ENCODE measurements around the gene SLC4A3.
"Not testable (repeated sequence)": the region's sequence is repeated elsewhere in the genome, so short reads cannot be mapped to it uniquely, and the experiment has no call there.

Gene SLC4A3

GRCh38 chr2:219676586-219676985 is 49.2 kb downstream of the SLC4A3 start:
- Histone ChIP-seq H3K27me3 (ENCODE audit: insufficient read depth, insufficient read length) (no peaks in the 10 kb centered on the region), H3K9ac (ENCODE audit: insufficient read length, low read depth) (no peak overlapping the region), H3K9me3 (ENCODE audit: insufficient read depth, low read length) (peaks cover 10% of the 10 kb centered on the region; the same call in 1 of the 2 replicates), H3K36me3 (ENCODE audit: insufficient read depth, insufficient read length, low read length) (no peaks in the 10 kb centered on the region), H3K4me1 (ENCODE audit: insufficient read depth, insufficient read length) (peaks cover 2% of the 10 kb centered on the region), H3K4me3 (ENCODE audit: insufficient read length, low read depth) (no peak overlapping the region)
- DNase-seq (ENCODE audit: low read depth, low spot score): no peak
- TF ChIP-seq ZNF274 (IDR thresholded peaks at IDR 0.05; ENCODE audit: low read depth, low read length) (no peak), SUZ12 (IDR thresholded peaks at IDR 0.05; ENCODE audit: extremely low read depth, insufficient read depth, insufficient read length) (no peak), YY1 (IDR thresholded peaks at IDR 0.05; ENCODE audit: insufficient read depth, insufficient read length) (no peak)

- DNase-seq (ENCODE audit: low read depth, low spot score): no peak
- Histone ChIP-seq H3K9ac (ENCODE audit: insufficient read length, low read depth) (no peak overlapping the region), H3K4me1 (ENCODE audit: insufficient read depth, insufficient read length) (no peaks in the 10 kb centered on the region), H3K36me3 (ENCODE audit: insufficient read depth, insufficient read length, low read length) (no peaks in the 10 kb centered on the region), H3K27me3 (ENCODE audit: insufficient read depth, insufficient read length) (no peaks in the 10 kb centered on the region), H3K4me3 (ENCODE audit: insufficient read length, low read depth) (no peak overlapping the region), H3K9me3 (ENCODE audit: insufficient read depth, low read length) (peaks cover 19% of the 10 kb centered on the region)
- TF ChIP-seq SUZ12 (IDR thresholded peaks at IDR 0.05; ENCODE audit: extremely low read depth, insufficient read depth, insufficient read length) (no peak), ZNF274 (IDR thresholded peaks at IDR 0.05; ENCODE audit: low read depth, low read length) (no peak), YY1 (IDR thresholded peaks at IDR 0.05; ENCODE audit: insufficient read depth, insufficient read length) (no peak)
Measured at GRCh38 chr2:219679041-219679440, 51.6 kb downstream of the SLC4A3 start.

GRCh38 chr2:219679571-219679970 is 52.1 kb downstream of the SLC4A3 start:
- DNase-seq (ENCODE audit: low read depth, low spot score): no peak
- no peaks in the 10 kb centered on the region for H3K4me1 ChIP-seq (ENCODE audit: insufficient read depth, insufficient read length)
- no peaks in the 10 kb centered on the region for H3K27me3 ChIP-seq (ENCODE audit: insufficient read depth, insufficient read length)
- H3K9me3 ChIP-seq (ENCODE audit: insufficient read depth, low read length): peaks cover 19% of the 10 kb centered on the region
- no peaks in the 10 kb centered on the region for H3K36me3 ChIP-seq (ENCODE audit: insufficient read depth, insufficient read length, low read length)
- no peak overlapping the region for H3K4me3 ChIP-seq (ENCODE audit: insufficient read length, low read depth)
- H3K9ac ChIP-seq (ENCODE audit: insufficient read length, low read depth): no peak overlapping the region
- no peak for TF ChIP-seq SUZ12 (IDR thresholded peaks at IDR 0.05; ENCODE audit: extremely low read depth, insufficient read depth, insufficient read length)
- TF ChIP-seq ZNF274 (IDR thresholded peaks at IDR 0.05; ENCODE audit: low read depth, low read length): no peak
- TF ChIP-seq YY1 (IDR thresholded peaks at IDR 0.05; ENCODE audit: insufficient read depth, insufficient read length): no peak

- H3K9me3 ChIP-seq (ENCODE audit: insufficient read depth, low read length): peaks cover 19% of the 10 kb centered on the region
- no peaks in the 10 kb centered on the region for H3K36me3 ChIP-seq (ENCODE audit: insufficient read depth, insufficient read length, low read length)
- H3K27me3 ChIP-seq (ENCODE audit: insufficient read depth, insufficient read length): no peaks in the 10 kb centered on the region
- TF ChIP-seq ZNF274 (IDR thresholded peaks at IDR 0.05; ENCODE audit: low read depth, low read length) (no peak), SUZ12 (IDR thresholded peaks at IDR 0.05; ENCODE audit: extremely low read depth, insufficient read depth, insufficient read length) (no peak), YY1 (IDR thresholded peaks at IDR 0.05; ENCODE audit: insufficient read depth, insufficient read length) (no peak)
- no peak overlapping the region for H3K4me3 ChIP-seq (ENCODE audit: insufficient read length, low read depth)
- H3K9ac ChIP-seq (ENCODE audit: insufficient read length, low read depth): no peak overlapping the region
- DNase-seq (ENCODE audit: low read depth, low spot score): no peak
- peaks cover 4% of the 10 kb centered on the region for H3K4me1 ChIP-seq (ENCODE audit: insufficient read depth, insufficient read length)
Measured at GRCh38 chr2:219680958-219681693, 53.7 kb downstream of the SLC4A3 start.

GRCh38 chr2:219681694-219682300 is 54.4 kb downstream of the SLC4A3 start:
- TF ChIP-seq SUZ12 (IDR thresholded peaks at IDR 0.05; ENCODE audit: extremely low read depth, insufficient read depth, insufficient read length): no peak
- TF ChIP-seq ZNF274 (IDR thresholded peaks at IDR 0.05; ENCODE audit: low read depth, low read length): no peak
- no peak for TF ChIP-seq YY1 (IDR thresholded peaks at IDR 0.05; ENCODE audit: insufficient read depth, insufficient read length)
- Histone ChIP-seq H3K27me3 (ENCODE audit: insufficient read depth, insufficient read length) (no peaks in the 10 kb centered on the region), H3K9ac (ENCODE audit: insufficient read length, low read depth) (no peak overlapping the region), H3K4me3 (ENCODE audit: insufficient read length, low read depth) (no peak overlapping the region), H3K4me1 (ENCODE audit: insufficient read depth, insufficient read length) (peaks cover 4% of the 10 kb centered on the region), H3K36me3 (ENCODE audit: insufficient read depth, insufficient read length, low read length) (no peaks in the 10 kb centered on the region), H3K9me3 (ENCODE audit: insufficient read depth, low read length) (peaks cover 19% of the 10 kb centered on the region)
- DNase-seq (ENCODE audit: low read depth, low spot score): no peak

GRCh38 chr2:219683474-219683873 is 56.0 kb downstream of the SLC4A3 start:
- not testable (repeated sequence) for H3K4me1 ChIP-seq (ENCODE audit: insufficient read depth, insufficient read length)

GRCh38 chr2:219684721-219685689 is 57.6 kb downstream of the SLC4A3 start:
- TF ChIP-seq ZNF274 (IDR thresholded peaks at IDR 0.05; ENCODE audit: low read depth, low read length) (no peak), SUZ12 (IDR thresholded peaks at IDR 0.05; ENCODE audit: extremely low read depth, insufficient read depth, insufficient read length) (no peak), YY1 (IDR thresholded peaks at IDR 0.05; ENCODE audit: insufficient read depth, insufficient read length) (no peak)
- Histone ChIP-seq H3K9ac (ENCODE audit: insufficient read length, low read depth) (no peak overlapping the region), H3K9me3 (ENCODE audit: insufficient read depth, low read length) (peaks cover 9% of the 10 kb centered on the region), H3K4me3 (ENCODE audit: insufficient read length, low read depth) (no peak overlapping the region), H3K4me1 (ENCODE audit: insufficient read depth, insufficient read length) (peaks cover 9% of the 10 kb centered on the region), H3K27me3 (ENCODE audit: insufficient read depth, insufficient read length) (no peaks in the 10 kb centered on the region), H3K36me3 (ENCODE audit: insufficient read depth, insufficient read length, low read length) (no peaks in the 10 kb centered on the region)
- no peak for DNase-seq (ENCODE audit: low read depth, low spot score)

More at GRCh38 chr2:219683474-219683873, 56.0 kb downstream of the SLC4A3 start:
- not testable (repeated sequence) for H3K27me3 ChIP-seq (ENCODE audit: insufficient read depth, insufficient read length); H3K4me3 ChIP-seq (ENCODE audit: insufficient read length, low read depth); DNase-seq (ENCODE audit: low read depth, low spot score); H3K36me3 ChIP-seq (ENCODE audit: insufficient read depth, insufficient read length, low read length); H3K9ac ChIP-seq (ENCODE audit: insufficient read length, low read depth)
- H3K9me3 ChIP-seq (ENCODE audit: insufficient read depth, low read length): peaks cover 19% of the 10 kb centered on the region
